Fibroblast of lung (primary cell): ENCODE results near the gene ATXN1. TPM values are rescaled to one million over a fixed set of nuclear protein-coding genes. Genes with fewer than 3 reads are reported as not detected.

ENCODE experiments used
- DNase-seq, 2 donors: peaks; one replicate each; pipeline versions ENCODE4 v3.0.0 to v3.0.0-alpha.2; 2010; ENCODE audit warnings: low read depth in 2 of 2
- H2AFZ ChIP-seq: 2 replicates; pipeline ENCODE4 v1.5.1; 2012; ENCODE audit warnings: low read length, control low read depth, inconsistent platforms
- H3K27ac ChIP-seq: 2 replicates; pipeline ENCODE4 v1.5.1; 2011; ENCODE audit warnings: low read length, control low read depth; ENCODE audit not compliant: insufficient read depth
- H3K27me3 ChIP-seq: 2 replicates; pipeline ENCODE4 v1.5.1; 2011; ENCODE audit warnings: mild to moderate bottlenecking, low read length; ENCODE audit not compliant: control insufficient read depth, insufficient read depth
- H3K36me3 ChIP-seq: 2 replicates; pipeline ENCODE4 v1.5.1; 2011; ENCODE audit warnings: low read length; ENCODE audit not compliant: control insufficient read depth, insufficient read depth
- H3K4me1 ChIP-seq: 2 replicates; pipeline ENCODE4 v1.5.1; 2011; ENCODE audit warnings: low read length; ENCODE audit not compliant: control insufficient read depth, insufficient read depth; ENCODE audit errors: extremely low read depth
- H3K4me2 ChIP-seq: 2 replicates; pipeline ENCODE4 v1.5.1; 2011; ENCODE audit warnings: low read length, control low read depth; ENCODE audit not compliant: insufficient read depth; ENCODE audit errors: extremely low read depth
- H3K4me3 ChIP-seq, 4 experiments: fragments of 200-600 bp in 1 of 4; sonication (generic) in 1 of 4; replicated peaks in 1 of 4; 2 replicates each; pipeline ENCODE4 v1.5.1; 2011 to 2016; ENCODE audit warnings: low read length in 4 of 4, low read depth in 3 of 4, mild to moderate bottlenecking in 3 of 4, control low read depth in 2 of 4, inconsistent platforms in 1 of 4, mixed read lengths in 1 of 4; ENCODE audit not compliant: insufficient read depth in 1 of 4; ENCODE audit errors: control extremely low read depth in 1 of 4
- H3K79me2 ChIP-seq: 2 replicates; pipeline ENCODE4 v1.5.1; 2012; ENCODE audit warnings: mild to moderate bottlenecking, low read length, inconsistent platforms; ENCODE audit not compliant: control insufficient read depth, insufficient read depth
- H3K9ac ChIP-seq: 2 replicates; pipeline ENCODE4 v1.5.1; 2011; ENCODE audit warnings: mild to moderate bottlenecking, low read length, control low read depth; ENCODE audit not compliant: insufficient read depth
- H3K9me3 ChIP-seq: 2 replicates; pipeline ENCODE4 v1.5.1; 2012; ENCODE audit warnings: low read depth, low read length; ENCODE audit not compliant: control insufficient read depth, insufficient read depth
- H4K20me1 ChIP-seq: 2 replicates; pipeline ENCODE4 v1.5.1; 2011; ENCODE audit warnings: low read length; ENCODE audit not compliant: control insufficient read depth, insufficient read depth; ENCODE audit errors: extremely low read depth
- EZH2 ChIP-seq: IDR thresholded peaks from 2 replicates; pipeline ENCODE4 v1.5.1; 2012; ENCODE audit warnings: low read length, control low read depth, mild to moderate bottlenecking; ENCODE audit errors: missing control alignments
- polyA plus RNA-seq, 2 donors: library from polyadenylated mRNA; depleted of rRNA in 1 of 2; stranded (reverse) in 1 of 2; unstranded in 1 of 2; fragments of >200 nt; gene quantifications; 2 replicates each; pipeline ENCODE4 v1.2.1, GENCODE V29; 2011 to 2012; ENCODE audit warnings: missing spikeins in 1 of 2
- total RNA-seq: library from RNA; depleted of rRNA; stranded (reverse); fragments of >200 nt; gene quantifications from 2 replicates; pipeline ENCODE4 v1.2.1, GENCODE V29; 2014
- TF ChIP-seq, protein P1 (sequence below), 2 donors: IDR thresholded peaks in 1 of 2; conservative IDR thresholded peaks in 1 of 2; 1 replicate in 1 of 2; 2 replicates in 1 of 2; pipeline ENCODE4 v1.5.1; 2011 to 2012; ENCODE audit warnings: low read length in 2 of 2, control low read depth in 1 of 2, inconsistent platforms in 1 of 2, low read depth in 1 of 2, mild to moderate bottlenecking in 1 of 2

Gene ATXN1
- total and polyA plus RNA-seq, 2 donors (not counting 1 experiment from before 2014, with no cell fraction given): 15.8 to 40.5 TPM

DNA sequence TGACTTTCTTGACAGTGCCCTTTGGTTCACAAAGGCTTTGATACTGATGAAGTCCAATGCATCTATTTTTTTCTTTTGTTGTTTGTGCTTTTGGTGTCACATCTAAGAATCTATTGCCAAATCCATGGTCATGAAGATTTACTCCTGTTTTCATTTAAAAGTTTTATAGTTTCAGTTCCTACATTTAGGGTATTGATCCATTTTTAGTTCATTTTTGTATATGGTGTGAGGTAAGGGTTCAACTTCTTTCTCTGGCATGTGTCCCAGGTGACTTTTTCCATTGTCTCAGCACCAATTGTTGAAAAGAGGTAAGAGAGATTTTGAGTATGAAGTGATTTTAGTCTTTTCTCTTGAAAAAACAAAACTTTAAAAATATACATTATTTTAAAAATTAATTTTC lies 262.3 kb downstream of the ATXN1 start:
- TF ChIP-seq, protein P1, sequence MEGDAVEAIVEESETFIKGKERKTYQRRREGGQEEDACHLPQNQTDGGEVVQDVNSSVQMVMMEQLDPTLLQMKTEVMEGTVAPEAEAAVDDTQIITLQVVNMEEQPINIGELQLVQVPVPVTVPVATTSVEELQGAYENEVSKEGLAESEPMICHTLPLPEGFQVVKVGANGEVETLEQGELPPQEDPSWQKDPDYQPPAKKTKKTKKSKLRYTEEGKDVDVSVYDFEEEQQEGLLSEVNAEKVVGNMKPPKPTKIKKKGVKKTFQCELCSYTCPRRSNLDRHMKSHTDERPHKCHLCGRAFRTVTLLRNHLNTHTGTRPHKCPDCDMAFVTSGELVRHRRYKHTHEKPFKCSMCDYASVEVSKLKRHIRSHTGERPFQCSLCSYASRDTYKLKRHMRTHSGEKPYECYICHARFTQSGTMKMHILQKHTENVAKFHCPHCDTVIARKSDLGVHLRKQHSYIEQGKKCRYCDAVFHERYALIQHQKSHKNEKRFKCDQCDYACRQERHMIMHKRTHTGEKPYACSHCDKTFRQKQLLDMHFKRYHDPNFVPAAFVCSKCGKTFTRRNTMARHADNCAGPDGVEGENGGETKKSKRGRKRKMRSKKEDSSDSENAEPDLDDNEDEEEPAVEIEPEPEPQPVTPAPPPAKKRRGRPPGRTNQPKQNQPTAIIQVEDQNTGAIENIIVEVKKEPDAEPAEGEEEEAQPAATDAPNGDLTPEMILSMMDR (conservative IDR thresholded peaks at IDR 0.05 in 1 of 2, IDR thresholded peaks at IDR 0.05 in 1 of 2; ENCODE audit: low read depth in 1 of 2, low read length in 2 of 2): no peak
- no peak for TF ChIP-seq EZH2
- no peak overlapping the region for H3K27ac ChIP-seq
- no peaks in the 10 kb centered on the region for H4K20me1 ChIP-seq
- H3K36me3 ChIP-seq: no peaks in the 10 kb centered on the region
- no peak overlapping the region for H3K4me2 ChIP-seq
- no peaks in the 10 kb centered on the region for H3K79me2 ChIP-seq
- H3K4me1 ChIP-seq: peaks cover 9% of the 10 kb centered on the region
- H3K4me3 ChIP-seq: no peak overlapping the region
- H2AFZ ChIP-seq: no peak overlapping the region
- no peak for DNase-seq
- no peaks in the 10 kb centered on the region for H3K9me3 ChIP-seq
- H3K27me3 ChIP-seq: no peaks in the 10 kb centered on the region
- H3K9ac ChIP-seq: no peak overlapping the region

DNA sequence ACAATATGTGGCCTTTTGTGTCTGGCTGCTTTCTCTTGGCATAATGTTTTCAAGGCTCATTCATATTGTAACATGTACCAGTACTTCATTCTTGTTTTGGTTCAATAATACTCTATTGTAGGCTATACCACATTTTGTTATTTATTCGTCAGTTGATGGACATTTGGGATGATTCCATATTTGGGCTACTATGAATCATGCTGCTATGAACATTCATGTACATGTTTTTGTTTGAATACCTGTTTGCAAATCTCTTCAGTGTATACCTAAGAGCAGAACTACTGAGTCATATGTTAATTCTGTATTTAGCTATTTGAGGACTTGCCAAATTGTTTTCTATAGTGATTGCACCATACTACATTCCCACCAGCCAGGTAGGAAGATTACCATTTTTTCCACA lies 263.0 kb downstream of the ATXN1 start:
- no peak overlapping the region for H2AFZ ChIP-seq
- H3K9ac ChIP-seq: no peak overlapping the region
- TF ChIP-seq EZH2: no peak
- TF ChIP-seq, protein P1 (conservative IDR thresholded peaks at IDR 0.05 in 1 of 2, IDR thresholded peaks at IDR 0.05 in 1 of 2; ENCODE audit: low read depth in 1 of 2, low read length in 2 of 2): no peak
- H4K20me1 ChIP-seq: no peaks in the 10 kb centered on the region
- no peaks in the 10 kb centered on the region for H3K27me3 ChIP-seq
- no peaks in the 10 kb centered on the region for H3K36me3 ChIP-seq
- H3K4me3 ChIP-seq: no peak overlapping the region
- H3K79me2 ChIP-seq: no peaks in the 10 kb centered on the region
- no peak overlapping the region for H3K4me2 ChIP-seq
- H3K4me1 ChIP-seq: peaks cover 8% of the 10 kb centered on the region
- H3K27ac ChIP-seq: no peak overlapping the region
- DNase-seq: peak in 1 of 2 donors; percentile 37
- H3K9me3 ChIP-seq: no peaks in the 10 kb centered on the region

DNA sequence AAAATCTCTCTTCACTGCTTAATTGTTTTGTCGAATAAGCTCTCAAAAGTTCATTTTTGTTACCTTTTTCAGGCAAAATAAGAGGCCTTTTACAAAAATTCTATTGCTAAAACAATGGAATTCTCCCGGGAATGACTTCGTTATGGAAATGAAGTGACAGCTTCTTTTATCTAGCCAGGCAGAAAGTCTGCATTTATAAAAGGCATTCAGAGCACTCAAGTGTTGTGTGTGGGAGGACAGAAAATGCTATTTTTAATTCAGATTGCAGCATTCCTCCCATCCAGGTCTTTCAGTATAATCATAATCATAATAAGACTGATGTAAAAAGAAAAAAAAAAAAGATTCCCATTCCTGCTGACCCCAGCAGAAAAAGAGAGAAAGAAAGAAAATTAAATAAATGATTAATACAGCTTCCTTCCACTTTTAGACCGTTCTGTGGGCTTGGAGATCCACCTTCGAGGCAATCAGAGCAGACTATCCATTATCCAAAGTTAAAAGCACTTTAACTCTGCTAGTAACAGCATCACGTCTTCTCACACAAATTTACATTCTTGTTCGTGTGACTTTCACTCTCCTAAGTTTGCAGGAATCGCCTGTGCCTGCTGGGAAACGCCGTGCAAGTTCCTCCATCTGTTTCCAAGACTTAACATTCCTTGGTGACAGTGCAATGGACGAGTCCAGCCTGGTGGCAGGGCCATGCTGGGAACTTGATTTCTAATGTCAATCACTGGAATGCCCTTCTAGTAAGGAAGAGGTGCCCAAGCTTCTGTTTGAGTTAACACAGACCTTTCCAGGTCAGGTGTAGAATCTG lies 264.1 kb downstream of the ATXN1 start:
- Histone ChIP-seq H3K27ac (peak overlapping the region; percentile 42), H2AFZ (peak overlapping the region; percentile 41), H3K9ac (no peak overlapping the region), H3K9me3 (no peaks in the 10 kb centered on the region), H3K4me2 (peak overlapping the region; percentile 54), H3K36me3 (no peaks in the 10 kb centered on the region), H3K79me2 (no peaks in the 10 kb centered on the region), H4K20me1 (no peaks in the 10 kb centered on the region), H3K4me1 (peaks cover 7% of the 10 kb centered on the region), H3K4me3 (peak overlapping the region in 1 of 4 experiments; percentile 22), H3K27me3 (no peaks in the 10 kb centered on the region)
- TF ChIP-seq, protein P1 (conservative IDR thresholded peaks at IDR 0.05 in 1 of 2, IDR thresholded peaks at IDR 0.05 in 1 of 2; ENCODE audit: low read depth in 1 of 2, low read length in 2 of 2): no peak
- no peak for TF ChIP-seq EZH2
- peak; percentile 28 to 74 for DNase-seq
